Psoas muscle (tissue), 8 donors: Measurements from ENCODE around the gene SLAMF8. TPM values are rescaled to one million over a fixed set of nuclear protein-coding genes. Genes with fewer than 3 reads are reported as not detected.

ENCODE experiments used
- ATAC-seq, 4 donors: fragments of 200-7000 bp; cut with Tn5 transposase; one replicate each; pipeline ENCODE4 v1.9.1; 2020; ENCODE audit warnings: moderate library complexity in 3 of 4, mild to moderate bottlenecking in 2 of 4
- DNase-seq, 2 donors: peaks; one replicate each; pipeline ENCODE4 v3.0.0-alpha.2; 2020
- H3K27ac ChIP-seq: fragments of 200-600 bp; one replicate; pipeline ENCODE4 v1.8.0; 2022
- H3K27me3 ChIP-seq, 3 donors: fragments of 200-600 bp in 1 of 3; one replicate each; pipeline versions ENCODE4 v1.6.1 to v1.8.0; 2013 to 2022; ENCODE audit warnings: low read length in 2 of 3, mild to moderate bottlenecking in 2 of 3, moderate library complexity in 1 of 3; ENCODE audit not compliant: insufficient read depth in 3 of 3
- H3K36me3 ChIP-seq, 2 donors: fragments of 200-600 bp in 1 of 2; one replicate each; pipeline versions ENCODE4 v1.6.1 to v1.8.0; 2013 to 2022; ENCODE audit warnings: low read depth in 1 of 2, mild to moderate bottlenecking in 1 of 2, moderate library complexity in 1 of 2; ENCODE audit not compliant: insufficient read depth in 1 of 2
- H3K4me1 ChIP-seq: fragments of 200-600 bp; one replicate; pipeline ENCODE4 v1.8.0; 2022
- H3K4me3 ChIP-seq: fragments of 200-600 bp; one replicate; pipeline ENCODE4 v1.8.0; 2022; ENCODE audit warnings: mild to moderate bottlenecking
- H3K9me3 ChIP-seq: fragments of 200-600 bp; one replicate; pipeline ENCODE4 v1.8.0; 2022
- WGBS, 3 donors: extraction: QIAGEN DNeasy Blood & Tissue Kit; methylation state at CpG; one replicate each; pipeline versions ENCODE4 v1.1.6 to v1.1.7; 2013; 5-methylcytosine and 5-hydroxymethylcytosine counted together
- intact Hi-C, 2 donors: fragments of 100-400 bp; cut with DNase I; formaldehyde crosslinking; loops; one replicate each; pipeline versions ENCODE4 v1.11.0 to v1.14.2; 2022
- polyA plus RNA-seq, 3 donors: library from polyadenylated mRNA; stranded (reverse); fragments of 200-250 nt; gene quantifications; one replicate each; pipeline ENCODE4 v1.2.3, GENCODE V29; 2013
- total RNA-seq, 4 donors: library from RNA; stranded (reverse); fragmentation: NEBNext Ultra II Directional in 2 of 4; extraction: Animal tissue kit (Norgen Biotek cat#: 25700) in 2 of 4; gene quantifications; one replicate each; pipeline versions ENCODE4 v1.2.1 to v1.2.4, GENCODE V29; 2021 to 2023
- TF ChIP-seq, protein P1 (sequence below): fragments of 200-600 bp; IDR thresholded peaks from one replicate; pipeline ENCODE4 v1.8.0; 2022; ENCODE audit warnings: antibody characterized with exemption
- donor health status: healthy with polysubstance abuse.
- donor health status: DM: no; HTN: no; CAD: no; lungs with moderate emphysema.
- donor health status: Bipolar disorder and iron deficiency.
- donor health status: healthy.
- donor health status: DM: yes; HTN: yes; CAD: no.
- donor health status: DM: no; HTN: no; CAD: no.
- donor health status: DM: no; HTN: no; CAD: no.
- donor health status: DM: yes; HTN: yes; CAD: no.

SLAMF8 gene
- total and polyA plus RNA-seq, 7 donors, result 0.10 to 1.6 (median 1.1) TPM

DNA sequence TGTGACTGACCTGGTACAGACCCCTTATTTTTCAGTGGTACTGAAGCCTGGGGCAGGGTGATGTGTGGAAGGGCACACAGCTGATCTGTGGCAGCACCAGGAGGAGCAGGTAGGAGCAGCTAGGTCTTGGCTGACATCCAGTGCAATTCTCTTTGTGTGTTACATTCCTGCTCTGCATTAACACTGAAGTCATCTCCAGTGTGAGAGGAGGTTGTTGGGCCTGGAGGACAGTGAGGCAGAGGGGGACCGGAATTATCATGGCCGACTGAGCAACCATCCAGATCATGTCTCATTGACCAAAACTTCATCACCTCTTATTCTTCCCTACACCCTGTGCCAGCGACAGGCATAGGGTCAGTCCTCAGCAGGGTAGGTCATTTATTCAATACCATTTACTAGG lies 1.5 kb downstream of the SLAMF8 start:
- H3K4me3 ChIP-seq, result no peak overlapping the region
- ATAC-seq, result no peak
- TF ChIP-seq, protein P1, sequence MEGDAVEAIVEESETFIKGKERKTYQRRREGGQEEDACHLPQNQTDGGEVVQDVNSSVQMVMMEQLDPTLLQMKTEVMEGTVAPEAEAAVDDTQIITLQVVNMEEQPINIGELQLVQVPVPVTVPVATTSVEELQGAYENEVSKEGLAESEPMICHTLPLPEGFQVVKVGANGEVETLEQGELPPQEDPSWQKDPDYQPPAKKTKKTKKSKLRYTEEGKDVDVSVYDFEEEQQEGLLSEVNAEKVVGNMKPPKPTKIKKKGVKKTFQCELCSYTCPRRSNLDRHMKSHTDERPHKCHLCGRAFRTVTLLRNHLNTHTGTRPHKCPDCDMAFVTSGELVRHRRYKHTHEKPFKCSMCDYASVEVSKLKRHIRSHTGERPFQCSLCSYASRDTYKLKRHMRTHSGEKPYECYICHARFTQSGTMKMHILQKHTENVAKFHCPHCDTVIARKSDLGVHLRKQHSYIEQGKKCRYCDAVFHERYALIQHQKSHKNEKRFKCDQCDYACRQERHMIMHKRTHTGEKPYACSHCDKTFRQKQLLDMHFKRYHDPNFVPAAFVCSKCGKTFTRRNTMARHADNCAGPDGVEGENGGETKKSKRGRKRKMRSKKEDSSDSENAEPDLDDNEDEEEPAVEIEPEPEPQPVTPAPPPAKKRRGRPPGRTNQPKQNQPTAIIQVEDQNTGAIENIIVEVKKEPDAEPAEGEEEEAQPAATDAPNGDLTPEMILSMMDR, result no peak
- intact Hi-C loops, result no loop called here
- no peak for DNase-seq
- WGBS, 3 donors, result 84 to 97% (median 96%) methylated on average over 3 of the region's 3 CpGs
- no peaks in the 10 kb centered on the region for H3K36me3 ChIP-seq
- no peak overlapping the region for H3K27ac ChIP-seq
- no peaks in the 10 kb centered on the region for H3K27me3 ChIP-seq
- H3K9me3 ChIP-seq, result no peaks in the 10 kb centered on the region
- peaks cover 8% of the 10 kb centered on the region for H3K4me1 ChIP-seq

DNA sequence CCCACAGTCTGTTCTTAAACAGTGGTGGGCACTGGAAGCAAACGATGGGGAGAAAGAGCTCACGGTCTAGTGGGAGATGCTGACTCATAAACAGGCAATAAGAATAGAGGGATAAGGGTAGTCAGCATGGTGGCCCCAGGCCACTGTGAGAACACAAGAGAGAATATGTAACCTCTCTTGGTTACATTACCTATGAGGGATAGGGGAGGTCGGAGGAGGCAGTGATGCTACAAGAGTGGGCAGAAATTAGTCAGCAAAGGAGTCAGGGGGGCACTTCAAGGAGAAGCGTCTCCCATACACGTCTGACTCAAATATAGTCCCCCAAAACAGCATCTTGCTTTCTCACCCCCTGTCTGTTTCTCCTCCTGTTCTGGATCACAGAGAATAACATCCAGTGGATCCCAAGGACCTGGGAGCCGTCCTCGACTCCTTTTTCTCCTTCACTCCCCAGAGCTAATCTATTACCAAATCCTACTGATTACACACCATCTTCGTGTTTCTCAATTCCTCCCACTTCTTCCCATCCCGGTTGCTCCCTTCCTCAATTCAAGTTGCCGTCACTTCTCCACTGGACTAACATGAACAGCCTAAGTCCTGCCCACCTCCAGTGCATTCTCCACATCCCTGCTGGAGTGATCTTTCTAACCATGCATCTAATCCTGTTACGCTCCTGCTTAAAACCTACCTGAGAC lies 2.1 kb downstream of the SLAMF8 start:
- Histone ChIP-seq H3K4me1 (peaks cover 8% of the 10 kb centered on the region), H3K9me3 (no peaks in the 10 kb centered on the region), H3K27ac (no peak overlapping the region), H3K4me3 (no peak overlapping the region), H3K27me3 (no peaks in the 10 kb centered on the region), H3K36me3 (no peaks in the 10 kb centered on the region)
- DNase-seq (no peak), ATAC-seq (no peak)
- TF ChIP-seq, protein P1, result no peak
- intact Hi-C loops, result no loop called here
- WGBS, 3 donors, result 90 to 94% (median 91%) methylated on average over 11 of the region's 11 CpGs

DNA sequence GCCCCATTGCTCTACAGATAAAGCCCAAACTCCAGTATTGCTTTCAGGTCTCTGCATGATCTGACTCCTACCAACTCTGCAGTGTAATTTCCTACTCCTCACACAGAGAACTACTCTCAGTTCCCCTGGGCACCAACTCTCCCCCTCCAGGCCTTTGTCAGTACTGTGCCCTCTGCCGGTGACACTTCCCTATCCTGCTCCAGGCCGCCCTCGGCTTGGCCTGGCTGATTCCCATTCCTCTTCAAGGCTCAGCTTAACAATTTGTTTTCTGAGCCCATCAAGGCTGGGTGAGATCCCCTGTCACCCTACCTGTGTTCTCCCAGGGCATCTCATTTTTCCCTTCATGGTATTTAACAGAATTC lies 2.6 kb downstream of the SLAMF8 start:
- Histone ChIP-seq H3K4me1 (peaks cover 8% of the 10 kb centered on the region), H3K27ac (no peak overlapping the region), H3K36me3 (no peaks in the 10 kb centered on the region), H3K4me3 (no peak overlapping the region), H3K9me3 (no peaks in the 10 kb centered on the region), H3K27me3 (no peaks in the 10 kb centered on the region)
- intact Hi-C loops, result no loop called here
- DNase-seq, result peak; percentile 42 to 66
- ATAC-seq, result peak; percentile 64 to 86 (median 76)
- TF ChIP-seq, protein P1, result peak; percentile 39
- 34 to 37% (median 37%) methylated on average over 3 of the region's 3 CpGs for WGBS, 3 donors

DNA sequence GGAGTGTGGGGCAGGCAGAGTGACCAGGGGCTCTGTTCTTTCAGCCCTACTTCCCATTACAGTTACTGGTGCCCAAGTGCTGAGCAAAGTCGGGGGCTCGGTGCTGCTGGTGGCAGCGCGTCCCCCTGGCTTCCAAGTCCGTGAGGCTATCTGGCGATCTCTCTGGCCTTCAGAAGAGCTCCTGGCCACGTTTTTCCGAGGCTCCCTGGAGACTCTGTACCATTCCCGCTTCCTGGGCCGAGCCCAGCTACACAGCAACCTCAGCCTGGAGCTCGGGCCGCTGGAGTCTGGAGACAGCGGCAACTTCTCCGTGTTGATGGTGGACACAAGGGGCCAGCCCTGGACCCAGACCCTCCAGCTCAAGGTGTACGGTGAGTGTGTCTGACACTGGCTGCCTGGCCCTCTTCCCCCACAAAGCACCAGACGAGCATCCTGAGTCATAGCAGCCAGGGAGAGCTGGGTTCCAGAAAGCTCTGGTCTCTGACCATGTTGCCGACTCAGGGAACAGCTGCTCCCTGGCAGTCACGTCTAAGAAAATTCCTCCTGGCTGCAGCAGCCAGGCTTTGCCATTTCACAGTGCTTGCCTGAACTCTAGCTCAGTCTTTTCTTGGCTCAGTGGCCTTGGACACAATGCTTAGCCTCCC lies 3.3 kb downstream of the SLAMF8 start:
- peaks cover 8% of the 10 kb centered on the region for H3K4me1 ChIP-seq
- ATAC-seq (peak; percentile 83 to 94 (median 88)), DNase-seq (peak; percentile 27 to 64)
- intact Hi-C loops, result no loop called here
- H3K4me3 ChIP-seq, result no peak overlapping the region
- H3K27ac ChIP-seq, result no peak overlapping the region
- H3K9me3 ChIP-seq, result no peaks in the 10 kb centered on the region
- TF ChIP-seq, protein P1, result no peak
- 34 to 47% (median 37%) methylated on average over 18 of the region's 18 CpGs for WGBS, 3 donors
- no peaks in the 10 kb centered on the region for H3K36me3 ChIP-seq
- H3K27me3 ChIP-seq, result no peaks in the 10 kb centered on the region
